ENCODE measurements around the gene MEIS3.
"Not testable (repeated sequence)": the region's sequence is repeated elsewhere in the genome, so short reads cannot be mapped to it uniquely, and the experiment has no call there.

The MEIS3 gene

DNA sequence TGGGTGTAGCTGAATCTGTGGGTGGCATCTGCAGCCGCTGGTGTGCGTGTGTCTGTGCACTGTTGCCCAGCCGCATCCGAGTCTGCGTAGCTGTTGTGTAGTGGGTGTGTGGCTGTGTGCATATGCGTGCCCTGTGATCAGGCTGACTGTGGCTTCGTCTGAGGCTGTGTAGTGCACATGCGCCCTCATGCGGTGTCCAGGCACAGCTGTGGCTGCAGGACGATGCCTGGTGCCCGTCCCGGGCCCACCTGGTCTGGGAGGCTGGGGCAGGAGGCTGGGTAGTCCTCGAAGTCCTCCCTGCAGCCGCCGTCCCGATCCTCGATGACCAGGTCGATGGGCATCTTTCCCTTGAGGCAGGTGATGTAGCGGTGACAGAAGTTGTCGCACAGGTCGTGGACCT, 4.9 kb downstream of the MEIS3 start:
- no peak for DNase-seq

DNA sequence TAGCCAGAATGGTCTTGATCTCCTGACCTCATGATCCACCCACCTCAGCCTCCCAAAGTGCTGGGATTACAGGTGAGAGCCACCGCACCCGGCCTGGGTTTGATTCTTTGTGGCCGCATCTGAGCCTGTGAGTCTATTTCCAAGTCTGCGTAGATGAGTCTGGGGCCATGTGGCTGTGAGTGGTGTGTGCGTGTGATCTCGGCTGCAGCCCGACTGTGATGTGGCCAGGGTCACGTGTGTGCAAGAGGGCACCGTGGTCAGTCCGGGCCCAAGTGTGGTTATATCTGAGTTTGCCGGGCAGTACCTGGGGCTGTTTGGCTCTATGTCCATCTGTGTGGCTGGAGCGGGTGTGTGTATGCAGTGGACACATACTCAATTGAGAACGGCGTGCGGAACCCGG, 5.4 kb downstream of the MEIS3 start:
- DNase-seq = no peak

DNA sequence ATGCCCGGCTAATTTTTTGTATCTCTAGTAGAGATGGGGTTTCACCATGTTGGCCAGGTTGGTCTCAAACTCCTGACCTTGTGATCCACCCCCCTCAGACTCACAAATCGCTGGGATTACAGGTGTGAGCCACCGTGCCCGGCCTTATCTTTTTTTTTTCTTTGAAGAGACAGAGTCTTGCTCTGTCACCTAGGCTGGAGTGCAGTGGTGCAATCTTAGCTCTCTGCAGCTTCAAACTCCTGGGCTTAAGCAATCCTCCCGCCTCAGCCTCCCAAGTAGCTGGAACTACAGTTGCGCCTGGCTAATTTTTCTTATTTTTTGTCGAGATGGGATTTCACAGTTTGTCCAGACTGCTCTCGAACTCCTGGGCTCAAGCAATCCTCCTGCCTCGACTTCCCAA, 7.6 kb downstream of the MEIS3 start:
- not testable (repeated sequence) for DNase-seq

DNA sequence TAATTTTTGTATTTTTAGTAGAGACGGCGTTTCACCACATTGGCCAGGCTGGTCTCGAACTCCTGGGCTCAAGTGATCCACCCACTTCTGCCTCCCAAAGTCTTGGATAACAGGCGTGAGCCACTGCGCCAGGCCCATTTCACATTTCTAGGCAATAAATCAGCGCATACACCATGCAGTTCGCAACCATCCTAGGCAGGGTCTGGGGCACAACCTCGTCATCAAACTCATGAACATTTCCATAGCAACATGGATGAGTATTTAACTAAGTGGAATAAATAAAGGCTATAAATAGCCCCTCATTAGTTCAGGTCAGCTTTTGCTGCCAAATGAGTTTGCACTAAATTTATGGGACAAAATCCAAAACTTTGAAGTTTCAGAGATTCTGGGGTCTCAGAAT, 8.2 kb downstream of the MEIS3 start:
- DNase-seq = no peak

DNA sequence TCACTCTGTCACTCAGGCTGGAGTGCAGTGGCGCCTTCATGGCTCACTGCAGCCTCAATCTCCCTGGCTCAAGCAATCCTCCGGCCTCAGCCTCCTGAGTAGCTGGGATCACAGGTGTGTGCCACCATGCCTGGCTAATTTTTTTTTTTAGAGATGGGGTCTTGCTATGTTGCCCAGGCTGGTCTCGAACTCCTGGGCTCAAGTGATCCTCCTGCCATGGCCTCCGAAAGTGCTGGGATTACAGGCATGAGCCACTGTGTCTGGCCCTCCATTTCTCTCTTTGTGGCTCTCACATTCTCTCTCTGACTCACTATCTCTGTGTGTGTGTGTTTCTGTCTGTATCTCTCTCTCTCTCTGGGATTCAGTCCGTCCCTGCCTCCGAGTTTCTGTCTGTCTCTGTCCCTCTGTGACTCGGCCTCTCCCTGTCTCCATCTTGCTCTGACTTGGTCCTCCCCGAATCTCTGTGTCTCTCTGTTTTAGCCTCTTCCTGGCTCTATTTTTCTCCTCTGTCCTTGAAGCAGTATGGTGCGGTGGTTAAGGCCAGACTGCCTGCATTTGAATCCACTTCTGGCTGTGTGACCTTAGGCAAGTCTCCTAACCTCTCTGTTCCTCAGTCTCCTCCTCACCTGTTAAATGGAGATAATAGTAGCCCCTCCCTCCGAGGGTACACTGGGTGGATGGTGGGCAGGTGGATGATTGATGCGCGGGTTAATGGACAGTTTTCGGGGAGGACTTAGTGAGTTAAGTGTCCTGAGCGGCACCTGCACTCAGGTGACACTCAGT, 11.0 kb downstream of the MEIS3 start:
- DNase-seq = no peak

DNA sequence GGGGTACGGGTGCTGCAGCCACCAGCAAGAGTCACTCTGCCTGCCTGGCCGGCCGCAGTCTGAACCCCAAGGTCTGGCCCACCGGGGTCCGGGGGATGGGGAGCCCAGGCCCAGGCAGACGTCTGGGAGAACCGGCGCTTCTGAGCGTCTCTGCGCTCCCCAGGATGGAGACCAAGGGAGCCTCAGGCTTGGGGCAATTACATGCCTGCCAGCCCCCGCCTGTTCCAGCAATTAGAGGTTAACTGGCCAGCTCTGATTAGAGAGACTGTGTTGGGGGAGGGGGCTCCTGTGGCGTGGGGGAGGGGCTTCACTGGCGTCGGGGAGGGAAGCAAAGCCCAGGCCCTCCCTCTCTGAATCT, 11.9 kb downstream of the MEIS3 start:
- DNase-seq = no peak

DNA sequence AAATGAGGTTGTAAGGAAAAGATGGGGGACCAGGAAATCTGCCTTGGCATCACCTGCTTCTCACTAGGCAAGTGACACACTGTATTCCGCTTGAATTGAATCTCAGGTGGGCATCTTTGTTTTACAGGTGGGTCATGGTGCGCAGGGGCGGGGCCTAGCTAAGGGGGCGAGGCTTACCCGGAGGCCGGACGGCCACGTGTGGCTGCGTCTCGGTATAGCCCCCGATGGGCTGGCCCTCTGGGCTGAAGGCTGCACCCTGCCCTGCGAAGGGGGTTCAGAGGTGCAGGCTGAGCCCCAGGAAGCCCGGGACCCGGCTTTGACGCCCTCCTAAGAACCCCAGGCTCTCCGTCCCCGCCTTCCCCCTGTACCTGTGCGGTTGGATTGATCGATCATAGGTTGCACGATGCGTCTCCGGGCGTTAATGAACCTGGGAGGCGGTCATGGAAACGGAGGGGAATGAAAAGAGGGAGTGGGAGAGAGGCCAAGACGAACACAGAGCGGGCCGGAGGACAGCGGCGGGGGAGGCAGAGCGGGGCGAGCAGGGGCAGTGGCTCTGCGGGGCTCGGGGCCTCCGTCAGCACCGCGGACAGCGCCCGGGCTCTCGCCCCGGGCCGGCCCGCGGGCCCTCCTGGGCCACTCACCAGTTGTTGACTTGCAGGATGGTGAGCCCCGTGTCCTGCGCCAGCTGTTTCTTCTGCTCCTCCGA, 12.5 kb downstream of the MEIS3 start:
- DNase-seq = no peak

DNA sequence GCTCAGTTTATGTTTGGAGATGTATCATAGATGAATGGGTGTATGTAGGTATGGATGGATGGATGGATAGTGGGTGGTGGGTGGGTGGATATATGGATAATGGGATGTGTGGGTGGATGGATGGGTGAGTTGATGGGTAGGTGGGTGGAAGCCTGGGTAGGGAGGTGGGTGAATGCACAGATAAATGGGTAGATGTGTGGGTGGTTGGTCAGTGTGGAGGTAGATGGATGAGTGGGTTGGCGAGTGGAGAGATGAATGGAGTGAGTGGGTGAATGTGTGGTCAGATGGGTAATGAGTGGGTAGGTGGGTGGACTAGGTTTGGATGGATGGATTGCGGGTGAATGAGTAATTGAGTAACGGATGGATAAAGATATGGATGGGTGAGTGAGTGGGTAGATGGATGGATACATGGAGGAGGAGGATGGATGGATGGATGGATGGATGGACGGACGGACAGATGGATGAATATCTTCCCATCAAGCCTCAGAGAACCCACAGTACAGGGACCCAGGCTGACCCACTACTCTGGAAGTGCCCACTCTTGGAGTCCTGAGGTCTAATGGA, 13.4 kb downstream of the MEIS3 start:
- no peak for DNase-seq

DNA sequence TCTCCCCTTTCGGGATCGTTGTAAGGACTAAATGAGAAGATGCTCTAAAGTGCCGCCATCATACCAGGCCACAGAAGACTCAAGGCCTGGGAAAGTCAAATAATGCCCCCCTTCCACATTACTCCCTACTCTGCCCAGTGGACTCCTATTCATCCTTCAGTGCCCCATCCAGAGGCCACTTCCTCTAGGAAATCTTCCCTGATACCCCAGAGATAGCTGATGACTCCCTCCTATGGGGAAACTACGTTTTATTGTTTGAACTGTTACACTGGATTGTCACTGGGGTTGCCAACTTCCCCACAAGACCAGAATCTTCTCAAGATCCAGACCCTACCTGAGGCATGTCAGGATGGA, 14.2 kb downstream of the MEIS3 start:
- DNase-seq = no peak

DNA sequence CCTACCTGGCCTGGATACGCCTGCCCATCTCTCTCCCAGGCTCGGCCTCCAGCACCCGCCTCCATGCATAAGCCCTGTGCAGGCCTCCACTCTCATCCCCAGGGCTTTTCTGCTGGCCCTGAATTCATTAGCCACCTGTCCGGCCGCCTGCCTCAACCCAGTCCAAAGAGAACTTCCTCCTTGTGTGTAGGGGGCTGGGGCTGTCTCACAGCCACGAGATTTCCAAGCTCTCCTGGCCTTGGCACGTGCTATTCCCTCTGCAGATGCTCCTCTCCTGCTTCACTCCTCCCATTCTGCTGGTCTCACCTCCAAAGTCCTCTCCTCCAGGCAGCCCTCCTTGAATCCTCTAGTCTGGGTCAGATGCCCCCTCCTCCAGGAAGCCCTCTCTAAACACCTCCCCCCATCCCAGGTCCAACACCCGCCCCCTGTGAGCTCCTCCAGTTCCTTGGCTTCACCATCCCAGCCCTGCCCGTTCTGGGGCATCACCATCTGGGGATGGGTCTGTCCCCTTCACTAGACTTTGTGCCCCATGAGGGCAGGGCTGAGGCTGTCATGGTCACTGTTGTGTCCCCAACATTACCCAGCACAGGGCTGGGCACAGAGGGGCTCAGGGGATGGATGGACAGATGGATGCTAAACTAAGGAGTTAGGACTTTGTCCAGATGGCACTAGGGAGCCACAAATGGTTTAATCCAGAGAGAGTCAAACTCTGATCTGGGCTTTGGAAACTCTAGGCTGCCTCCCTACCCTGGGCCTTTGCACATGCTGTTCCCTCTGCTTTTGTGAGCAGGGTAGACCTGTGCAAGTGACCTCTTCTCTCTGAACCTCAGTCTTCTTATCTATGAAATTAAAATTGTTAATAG, 14.8 kb downstream of the MEIS3 start:
- no peak for DNase-seq

DNA sequence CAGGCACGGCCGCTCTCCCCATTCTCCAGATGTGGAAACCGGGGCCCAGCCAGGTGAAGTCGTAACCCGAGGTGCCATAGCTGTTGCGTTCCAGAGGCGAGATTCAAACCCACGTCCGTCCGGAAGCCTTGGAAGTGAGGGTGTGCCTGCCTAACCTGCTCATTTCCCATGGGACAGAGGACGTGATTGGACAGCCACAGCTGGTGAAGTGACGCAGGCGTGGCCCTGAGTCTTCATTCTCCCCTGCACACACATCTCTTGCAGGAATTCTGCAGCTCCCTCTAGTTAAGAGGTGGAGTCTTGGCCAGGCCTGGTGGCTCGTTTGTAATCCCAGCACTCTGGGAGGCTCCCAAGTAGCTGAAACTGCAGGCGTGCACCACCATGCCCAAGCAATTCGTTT, 16.8 kb downstream of the MEIS3 start:
- DNase-seq = no peak

DNA sequence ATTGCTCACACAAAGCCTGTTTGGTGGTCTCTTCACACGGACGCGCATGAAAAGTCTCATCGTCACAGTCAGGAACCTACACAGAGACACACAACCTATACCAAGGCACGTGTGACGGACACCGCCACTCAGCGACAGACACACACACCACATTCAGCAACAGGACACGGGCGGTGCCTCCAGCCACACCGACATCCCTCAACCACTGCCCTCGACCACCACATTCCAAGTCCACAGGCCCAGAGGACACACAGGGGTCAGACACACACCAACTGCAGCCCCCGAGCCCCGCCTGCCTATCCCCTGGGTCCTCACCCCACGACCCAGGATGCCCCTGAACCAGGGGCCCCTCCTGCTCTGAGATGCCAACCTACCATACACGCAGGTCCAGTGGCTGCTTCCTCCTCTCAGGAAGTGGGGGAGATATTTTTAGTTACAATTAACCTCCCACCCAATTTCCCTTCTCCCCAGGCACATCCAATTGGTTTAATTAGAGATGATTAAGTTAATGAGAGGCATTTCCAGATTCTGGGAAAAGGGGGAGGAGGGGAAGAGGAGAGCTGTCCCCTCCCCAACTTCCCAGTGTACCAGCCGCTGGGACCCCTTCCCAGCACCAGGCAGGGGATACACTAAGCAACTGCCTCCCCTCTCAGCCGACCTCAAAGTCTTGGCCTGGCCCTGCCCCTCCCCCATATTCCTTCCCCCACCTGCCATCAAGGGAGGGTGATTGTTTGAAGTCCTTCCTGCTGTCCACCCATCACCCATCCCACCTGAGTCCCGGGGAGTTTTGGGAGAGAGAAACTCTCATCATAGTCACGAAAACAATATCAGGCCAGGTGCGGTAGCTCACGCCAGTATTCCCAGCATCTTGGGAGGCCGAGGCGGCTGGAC, 20.4 kb downstream of the MEIS3 start:
- no peak for DNase-seq

DNA sequence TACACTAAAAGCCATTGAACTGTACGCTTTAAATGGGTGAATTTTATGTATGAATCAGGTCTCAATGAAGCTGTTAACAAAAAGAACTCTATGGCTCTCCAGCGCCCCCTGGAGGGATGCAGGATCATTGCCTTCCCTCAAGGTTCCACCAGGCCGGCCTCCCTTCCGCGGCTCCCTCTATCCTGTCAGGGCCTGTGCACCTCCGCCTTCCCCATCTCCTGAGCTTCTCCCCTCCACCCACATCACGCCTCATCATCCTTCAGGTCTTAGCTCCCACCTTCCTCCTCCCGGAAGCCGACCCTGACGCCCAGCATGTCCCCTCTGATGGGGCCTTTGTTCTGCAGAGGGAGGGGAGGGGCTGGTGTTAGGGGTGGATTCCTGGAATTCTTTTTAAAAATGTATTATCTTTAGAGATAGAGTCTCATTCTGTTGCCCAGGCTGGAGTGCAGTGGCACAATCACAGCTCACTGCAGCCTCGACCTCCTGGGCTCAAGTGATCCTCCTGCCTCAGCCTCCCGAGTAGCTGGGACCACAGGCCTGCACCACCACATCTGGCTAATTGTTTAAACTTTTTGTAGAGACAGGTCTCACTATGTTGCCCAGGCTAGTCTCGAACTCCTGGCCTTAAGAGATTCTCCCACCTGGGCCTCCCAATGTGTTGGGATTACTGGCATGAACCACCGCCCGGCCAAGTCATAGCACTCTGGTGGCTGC, 27.7 kb downstream of the MEIS3 start:
- DNase-seq = peak; percentile 78

DNA sequence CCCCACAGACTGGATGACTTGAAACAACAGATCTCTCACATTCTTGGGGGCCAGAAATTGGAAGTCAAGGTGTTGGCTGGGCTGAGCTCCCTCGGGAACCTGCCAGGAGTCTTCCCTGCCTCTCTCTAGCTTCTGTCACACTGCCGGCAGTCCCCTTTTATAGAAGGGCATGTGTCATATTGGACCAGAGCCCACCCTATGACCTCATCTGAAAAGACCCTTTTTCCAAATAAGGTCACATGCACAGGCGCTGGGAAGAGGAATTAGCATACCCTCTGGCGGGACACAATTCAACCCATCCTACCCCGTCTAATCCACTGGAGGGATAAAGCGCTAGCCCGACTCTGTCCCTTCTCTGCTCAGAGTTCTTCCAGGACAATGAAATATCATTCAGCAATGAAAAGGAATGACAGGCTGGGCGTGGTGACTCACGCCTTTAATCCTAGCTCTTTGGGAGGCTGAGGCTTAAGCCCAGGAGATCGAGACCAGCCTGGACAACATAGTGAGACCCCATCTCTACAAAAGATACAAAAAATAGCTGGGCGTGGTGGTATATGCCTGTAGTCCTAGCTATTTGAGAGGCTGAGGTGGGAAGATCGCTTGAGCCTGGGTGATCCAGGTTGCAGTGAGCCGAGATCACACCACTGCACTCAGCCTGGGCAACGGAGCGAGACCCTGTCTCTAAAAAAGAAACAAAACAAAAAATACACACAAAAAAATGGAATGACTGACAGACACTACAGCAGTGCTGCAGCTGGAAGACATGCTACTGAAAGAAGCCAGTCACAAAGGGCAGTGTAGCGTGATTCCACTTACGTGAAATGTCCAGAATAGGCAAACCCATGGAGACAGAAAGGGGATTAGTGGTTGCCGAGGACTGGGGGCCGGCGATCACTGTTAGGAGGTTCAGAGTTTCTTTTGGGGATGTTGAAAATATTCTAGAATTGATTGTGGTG, 28.5 kb downstream of the MEIS3 start:
- DNase-seq = no peak

DNA sequence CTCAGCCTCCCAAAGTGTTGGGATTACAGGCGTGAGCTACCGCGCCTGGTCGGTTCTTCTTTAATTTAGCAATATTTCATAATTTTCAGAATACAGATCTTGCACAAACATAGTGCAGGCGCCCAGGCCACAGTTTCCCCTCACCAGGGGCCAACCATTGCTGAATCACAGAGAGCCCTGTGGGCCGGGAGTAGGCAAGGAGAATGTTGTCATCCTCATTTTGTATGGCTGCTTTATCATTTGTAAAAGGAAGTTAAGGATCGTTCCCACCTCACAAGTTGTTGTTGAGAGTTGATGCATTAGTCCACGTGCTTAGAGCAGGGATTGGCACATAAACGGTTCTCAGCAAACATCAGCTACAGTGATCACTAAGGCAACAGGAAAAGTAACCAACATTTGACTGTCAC, 30.2 kb downstream of the MEIS3 start:
- DNase-seq = no peak

DNA sequence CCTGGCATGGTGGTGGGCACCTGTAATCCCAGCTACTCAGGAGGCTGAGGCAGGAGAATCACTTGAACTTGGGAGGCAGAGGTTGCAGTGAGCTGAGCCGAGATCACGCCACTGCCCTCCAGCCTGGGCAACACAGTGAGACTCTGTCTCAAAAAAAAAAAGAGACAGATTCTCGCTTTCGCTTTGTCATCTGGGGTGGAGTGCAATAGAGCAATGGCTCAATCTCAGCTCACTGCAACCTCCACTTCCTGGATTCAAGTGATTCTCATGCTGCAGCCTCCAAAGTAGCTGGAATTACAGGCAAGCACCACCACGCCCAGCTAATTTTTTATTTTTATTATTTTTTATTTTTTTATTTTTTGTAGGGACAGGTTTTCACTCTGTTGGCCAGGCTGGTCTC, 30.6 kb downstream of the MEIS3 start:
- DNase-seq = not testable (repeated sequence)

DNA sequence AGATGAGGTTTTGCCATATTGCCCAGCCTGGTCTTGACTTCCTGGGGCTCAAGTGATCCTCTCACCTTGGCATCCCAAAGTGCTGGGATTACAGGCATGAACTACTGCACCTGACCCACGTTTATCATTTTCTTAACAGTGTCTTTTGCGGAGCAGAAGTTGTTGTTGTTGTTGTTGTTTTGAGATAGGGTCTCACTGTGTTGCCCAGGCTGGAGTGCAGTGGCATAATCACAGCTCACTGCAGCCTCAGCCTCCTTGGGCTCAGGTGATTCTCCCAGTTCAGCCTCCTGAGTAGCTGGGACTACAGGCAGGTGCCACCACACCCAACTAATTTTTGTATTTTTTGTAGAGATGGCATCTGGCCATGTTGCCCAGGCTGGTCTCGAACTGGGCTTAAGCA, 31.7 kb downstream of the MEIS3 start:
- not testable (repeated sequence) for DNase-seq

DNA sequence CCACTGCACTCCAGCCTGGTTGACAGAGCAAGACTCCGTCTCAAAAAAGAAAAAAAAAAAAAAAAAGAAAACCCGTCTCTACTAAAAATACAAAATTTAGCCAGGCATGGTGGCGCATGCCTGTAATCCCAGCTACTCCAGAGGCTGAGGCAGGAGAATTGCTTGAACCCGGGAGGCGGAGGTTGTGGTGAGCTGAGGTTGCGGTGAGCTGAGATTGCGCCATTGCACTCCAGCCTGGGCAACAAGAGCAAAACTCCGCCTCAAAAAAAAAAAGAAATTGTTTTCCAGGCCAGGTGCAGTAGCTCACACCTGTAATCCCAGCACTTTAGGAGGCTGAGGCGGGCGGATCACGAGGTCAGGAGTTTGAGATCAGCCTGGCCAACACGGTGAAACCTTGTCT, 32.7 kb downstream of the MEIS3 start:
- DNase-seq = not testable (repeated sequence)

DNA sequence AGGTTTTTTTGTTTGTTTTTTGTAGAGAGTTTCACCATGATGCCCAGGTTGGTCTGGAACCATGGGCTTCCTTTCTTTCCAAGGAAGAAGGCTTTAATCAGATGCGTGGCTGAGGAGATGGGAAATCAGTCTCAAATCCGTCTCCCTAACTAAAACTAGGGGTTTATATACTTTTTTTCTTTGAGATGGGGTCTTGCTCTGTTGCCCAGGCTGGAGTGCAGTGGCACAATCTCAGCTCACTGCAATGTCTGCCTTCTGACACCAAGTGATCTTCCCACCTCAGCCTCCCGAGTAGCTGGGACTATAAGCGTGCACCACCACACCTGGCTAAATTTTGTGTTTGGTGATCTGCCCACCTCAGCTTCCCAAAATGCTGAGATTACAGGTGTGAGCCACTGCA, 34.8 kb downstream of the MEIS3 start:
- not testable (repeated sequence) for DNase-seq

DNA sequence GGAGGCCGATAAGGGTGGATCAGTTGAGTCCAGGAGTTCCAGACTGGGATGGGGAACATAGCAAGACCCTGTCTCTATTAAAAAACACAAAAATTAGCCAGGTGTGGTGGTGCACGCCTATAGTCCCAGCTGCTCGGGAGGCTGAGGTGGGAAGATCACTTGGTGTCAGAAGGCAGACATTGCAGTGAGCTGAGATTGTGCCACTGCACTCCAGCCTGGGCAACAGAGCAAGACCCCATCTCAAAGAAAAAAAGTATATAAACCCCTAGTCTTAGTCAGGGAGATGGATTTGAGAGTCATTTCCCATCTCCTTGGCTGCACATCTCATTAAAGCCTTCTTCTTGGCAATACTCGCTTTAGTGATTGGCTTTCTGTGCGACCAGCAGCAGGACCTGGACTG, 35.4 kb downstream of the MEIS3 start:
- DNase-seq = not testable (repeated sequence)

All from left hindlimb (tissue), 1 donor.